Activated B cell treated with CpG ODN at 0.5 μM for 24 hours (primary cell): ENCODE data around the gene MINDY4. TPM values are rescaled to one million over a fixed set of nuclear protein-coding genes. Genes with fewer than 3 reads are reported as not detected.

Experiments used
- ATAC-seq: fragments of 200-7000 bp; cut with Tn5 transposase; one replicate; pipeline ENCODE4 v1.10.0; 2021; ENCODE audit warnings: low read depth, mild to moderate bottlenecking, moderate library complexity
- CTCF ChIA-PET: fragments of 350-600 bp; sonication (Branson Sonifier 250); formaldehyde crosslinking; loops from one replicate; lab custom pipeline; 2021; ENCODE audit warnings: antibody characterized with exemption; lab: Charles Lee
- POLR2A ChIA-PET: fragments of 350-600 bp; sonication (Branson Sonifier 250); formaldehyde crosslinking; loops from one replicate; lab custom pipeline; 2021; ENCODE audit warnings: antibody characterized with exemption; lab: Charles Lee
- DNase-seq: peaks from one replicate; pipeline ENCODE4 v3.0.0; 2022
- H3K27ac Mint-ChIP-seq: one replicate; pipeline ENCODE4 v1.8.0; 2020; ENCODE audit warnings: mixed read lengths
- H3K27me3 Mint-ChIP-seq: one replicate; pipeline ENCODE4 v1.8.0; 2021; ENCODE audit warnings: mixed read lengths
- H3K36me3 Mint-ChIP-seq: one replicate; pipeline ENCODE4 v1.8.0; 2021; ENCODE audit warnings: low read depth, mixed read lengths
- H3K4me1 Mint-ChIP-seq: one replicate; pipeline ENCODE4 v1.8.0; 2021; ENCODE audit warnings: mixed read lengths
- H3K4me3 Mint-ChIP-seq: one replicate; pipeline ENCODE4 v1.8.0; 2020; ENCODE audit warnings: mild to moderate bottlenecking, mixed read lengths
- H3K9me3 Mint-ChIP-seq: one replicate; pipeline ENCODE4 v1.8.0; 2020; ENCODE audit warnings: mixed read lengths
- intact Hi-C: fragments of 100-400 bp; cut with micrococcal nuclease; formaldehyde crosslinking; loops from one replicate; pipeline ENCODE4 v1.15.1; 2024
- total RNA-seq: library from RNA; stranded (reverse); gene quantifications from 2 replicates; pipeline ENCODE4 v1.2.3, GENCODE V29; 2022
- TF ChIP-seq, protein P1 (sequence below): fragments of 200-600 bp; IDR thresholded peaks from one replicate; pipeline ENCODE4 v1.8.0; 2022; ENCODE audit warnings: antibody characterized with exemption, mild to moderate bottlenecking

MINDY4 gene
- total RNA-seq, 1 donor from 2014 or later, result 1.2 TPM

DNA sequence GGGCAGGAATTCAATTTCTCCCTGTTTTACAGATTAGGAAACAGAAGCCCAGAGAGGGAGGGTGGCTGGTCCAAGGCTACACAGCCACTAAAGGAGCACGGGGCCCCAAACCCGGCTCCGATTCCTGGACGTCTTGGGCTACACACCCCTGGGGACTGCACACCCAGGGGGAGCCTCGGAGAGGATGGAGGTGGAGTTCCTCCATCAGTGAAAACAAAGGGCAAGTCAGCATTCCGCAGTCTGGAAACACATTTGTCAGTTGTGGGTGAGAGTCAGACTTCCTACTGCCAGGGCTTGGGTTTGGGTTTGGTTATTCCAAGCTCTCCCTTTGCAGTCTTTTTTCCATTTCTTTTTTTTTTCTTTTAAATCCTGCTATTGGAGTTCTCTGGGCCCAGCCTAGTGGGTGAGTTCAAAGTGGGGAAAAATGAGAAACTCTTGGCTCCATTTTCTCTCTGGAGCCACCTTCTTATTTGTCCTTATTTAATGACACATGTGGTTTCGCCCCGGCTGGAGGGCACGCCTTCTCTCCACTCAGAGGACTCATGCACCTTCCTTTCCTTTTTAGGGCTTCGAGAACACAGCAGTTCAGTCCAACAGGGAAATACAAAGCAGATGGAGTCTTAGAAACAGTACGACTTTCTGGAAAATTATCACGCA lies 80.6 kb downstream of the MINDY4 start:
- DNase-seq, result no peak
- POLR2A ChIA-PET, result no interaction called here
- CTCF ChIA-PET, result no interaction called here
- Mint-ChIP-seq H3K27me3 (no peaks in the 10 kb centered on the region), H3K4me1 (no peaks in the 10 kb centered on the region), H3K36me3 (no peaks in the 10 kb centered on the region), H3K4me3 (no peak overlapping the region), H3K27ac (no peak overlapping the region), H3K9me3 (no peaks in the 10 kb centered on the region)
- TF ChIP-seq, protein P1, sequence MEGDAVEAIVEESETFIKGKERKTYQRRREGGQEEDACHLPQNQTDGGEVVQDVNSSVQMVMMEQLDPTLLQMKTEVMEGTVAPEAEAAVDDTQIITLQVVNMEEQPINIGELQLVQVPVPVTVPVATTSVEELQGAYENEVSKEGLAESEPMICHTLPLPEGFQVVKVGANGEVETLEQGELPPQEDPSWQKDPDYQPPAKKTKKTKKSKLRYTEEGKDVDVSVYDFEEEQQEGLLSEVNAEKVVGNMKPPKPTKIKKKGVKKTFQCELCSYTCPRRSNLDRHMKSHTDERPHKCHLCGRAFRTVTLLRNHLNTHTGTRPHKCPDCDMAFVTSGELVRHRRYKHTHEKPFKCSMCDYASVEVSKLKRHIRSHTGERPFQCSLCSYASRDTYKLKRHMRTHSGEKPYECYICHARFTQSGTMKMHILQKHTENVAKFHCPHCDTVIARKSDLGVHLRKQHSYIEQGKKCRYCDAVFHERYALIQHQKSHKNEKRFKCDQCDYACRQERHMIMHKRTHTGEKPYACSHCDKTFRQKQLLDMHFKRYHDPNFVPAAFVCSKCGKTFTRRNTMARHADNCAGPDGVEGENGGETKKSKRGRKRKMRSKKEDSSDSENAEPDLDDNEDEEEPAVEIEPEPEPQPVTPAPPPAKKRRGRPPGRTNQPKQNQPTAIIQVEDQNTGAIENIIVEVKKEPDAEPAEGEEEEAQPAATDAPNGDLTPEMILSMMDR, result no peak
- ATAC-seq, result no peak
- intact Hi-C loops, result no loop called here

DNA sequence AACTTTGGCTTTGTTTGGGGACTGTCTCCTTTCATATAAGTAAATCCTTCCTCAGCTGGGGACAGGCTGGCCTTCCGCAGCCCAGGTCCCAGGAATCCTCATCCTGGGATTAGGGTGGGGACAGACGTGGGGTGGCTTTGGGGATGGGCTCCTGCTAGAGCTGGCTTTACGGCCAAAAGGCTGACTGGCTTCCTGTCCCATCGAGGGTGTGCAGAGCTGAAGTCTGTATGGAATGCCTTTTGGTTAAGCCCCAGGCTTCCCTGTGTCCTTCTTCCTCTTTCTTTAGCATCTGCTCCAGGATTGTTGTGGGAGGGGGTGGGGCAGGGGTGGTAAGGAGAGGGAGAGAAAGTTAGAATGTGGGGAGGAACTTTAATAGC lies 81.1 kb downstream of the MINDY4 start:
- ChIA-PET CTCF (no interaction called here), POLR2A (no interaction called here)
- TF ChIP-seq, protein P1, result no peak
- Mint-ChIP-seq H3K27me3 (no peaks in the 10 kb centered on the region), H3K4me1 (no peaks in the 10 kb centered on the region), H3K9me3 (no peaks in the 10 kb centered on the region), H3K27ac (no peak overlapping the region), H3K36me3 (no peaks in the 10 kb centered on the region), H3K4me3 (no peak overlapping the region)
- intact Hi-C loops, result no loop called here
- ATAC-seq, result no peak
- no peak for DNase-seq

DNA sequence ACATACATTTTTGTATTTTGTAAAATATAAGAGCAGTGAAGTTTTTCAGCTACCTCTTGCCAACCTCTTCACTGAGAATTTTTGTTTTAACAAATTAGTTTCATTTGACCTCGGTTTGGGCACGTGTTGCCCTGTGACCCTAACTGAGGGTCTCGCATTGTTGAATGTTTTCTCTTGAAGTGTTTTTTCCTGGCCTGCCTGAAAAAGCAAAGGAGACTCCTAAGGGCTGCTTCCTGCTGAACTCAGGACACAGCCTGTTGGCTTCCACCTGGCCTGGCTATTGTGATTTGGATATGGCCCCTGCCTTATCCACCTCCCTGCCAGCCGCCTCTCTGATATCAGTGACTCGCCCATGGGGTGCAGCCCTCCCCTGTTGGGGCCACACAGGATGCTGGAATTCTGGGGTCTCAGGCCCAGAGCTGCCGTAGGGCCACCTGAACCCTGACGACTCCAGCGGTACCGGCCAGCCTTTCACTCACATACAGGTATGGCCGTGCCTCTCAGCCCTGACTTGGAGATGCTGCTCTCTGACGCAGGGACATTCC lies 81.6 kb downstream of the MINDY4 start:
- intact Hi-C loops, result no loop called here
- no peak for ATAC-seq
- no peak for DNase-seq
- no peaks in the 10 kb centered on the region for H3K4me1 Mint-ChIP-seq
- no peak overlapping the region for H3K27ac Mint-ChIP-seq
- no peaks in the 10 kb centered on the region for H3K36me3 Mint-ChIP-seq
- H3K9me3 Mint-ChIP-seq, result no peaks in the 10 kb centered on the region
- no peaks in the 10 kb centered on the region for H3K27me3 Mint-ChIP-seq
- H3K4me3 Mint-ChIP-seq, result no peak overlapping the region
- TF ChIP-seq, protein P1, result no peak
- ChIA-PET CTCF (no interaction called here), POLR2A (no interaction called here)

DNA sequence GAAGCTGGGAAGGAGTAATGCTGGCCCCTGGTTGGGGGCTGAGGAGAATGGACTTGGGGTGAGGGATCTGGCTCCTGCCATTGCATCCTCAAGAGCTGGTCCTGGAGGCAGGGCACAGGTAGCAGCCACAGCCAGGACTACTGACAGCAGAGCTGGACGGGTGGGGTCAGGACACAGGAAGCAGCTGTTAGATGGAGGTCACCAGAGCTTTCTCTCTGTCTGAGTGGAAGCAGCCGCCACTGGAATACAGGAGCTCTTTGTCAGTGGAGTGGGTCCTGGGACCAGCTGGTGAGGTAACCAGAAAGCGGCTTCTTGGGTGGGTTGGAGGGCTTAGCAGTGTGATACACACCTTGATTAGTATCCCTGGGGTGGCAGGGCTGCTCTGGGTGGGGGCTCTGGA lies 82.4 kb downstream of the MINDY4 start:
- no peak for DNase-seq
- Mint-ChIP-seq H3K4me3 (no peak overlapping the region), H3K27ac (no peak overlapping the region), H3K4me1 (no peaks in the 10 kb centered on the region), H3K36me3 (no peaks in the 10 kb centered on the region), H3K9me3 (no peaks in the 10 kb centered on the region), H3K27me3 (no peaks in the 10 kb centered on the region)
- ATAC-seq, result no peak
- intact Hi-C loops, result no loop called here
- ChIA-PET CTCF (no interaction called here), POLR2A (no interaction called here)
- TF ChIP-seq, protein P1, result no peak

DNA sequence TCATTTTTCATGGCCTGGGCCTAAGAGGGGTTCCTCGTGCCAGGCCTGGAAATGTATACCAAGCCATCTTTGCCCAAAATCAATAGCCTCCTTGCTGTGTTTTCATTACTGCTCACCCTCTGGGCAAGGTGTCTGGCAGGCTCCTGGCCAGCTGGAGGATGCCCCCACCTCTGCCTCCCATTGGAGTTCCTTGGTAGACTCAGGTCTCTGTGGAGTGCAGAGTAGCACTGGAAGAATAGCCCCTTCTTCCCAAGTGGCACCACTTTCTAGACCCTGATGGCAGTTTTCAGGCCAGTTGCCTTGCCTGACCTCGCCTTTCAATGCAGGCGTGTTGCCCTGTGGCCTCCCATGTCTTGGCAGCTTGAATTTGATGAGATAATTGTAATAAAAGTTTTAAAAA lies 84.7 kb downstream of the MINDY4 start:
- no peaks in the 10 kb centered on the region for H3K4me1 Mint-ChIP-seq
- no peak for ATAC-seq
- H3K27me3 Mint-ChIP-seq, result no peaks in the 10 kb centered on the region
- no peaks in the 10 kb centered on the region for H3K36me3 Mint-ChIP-seq
- intact Hi-C loops, result no loop called here
- TF ChIP-seq, protein P1, result no peak
- no peaks in the 10 kb centered on the region for H3K9me3 Mint-ChIP-seq
- ChIA-PET CTCF (no interaction called here), POLR2A (no interaction called here)
- H3K4me3 Mint-ChIP-seq, result no peak overlapping the region
- H3K27ac Mint-ChIP-seq, result no peak overlapping the region
- no peak for DNase-seq
